ENCODE data around the gene LCN12.

DNA sequence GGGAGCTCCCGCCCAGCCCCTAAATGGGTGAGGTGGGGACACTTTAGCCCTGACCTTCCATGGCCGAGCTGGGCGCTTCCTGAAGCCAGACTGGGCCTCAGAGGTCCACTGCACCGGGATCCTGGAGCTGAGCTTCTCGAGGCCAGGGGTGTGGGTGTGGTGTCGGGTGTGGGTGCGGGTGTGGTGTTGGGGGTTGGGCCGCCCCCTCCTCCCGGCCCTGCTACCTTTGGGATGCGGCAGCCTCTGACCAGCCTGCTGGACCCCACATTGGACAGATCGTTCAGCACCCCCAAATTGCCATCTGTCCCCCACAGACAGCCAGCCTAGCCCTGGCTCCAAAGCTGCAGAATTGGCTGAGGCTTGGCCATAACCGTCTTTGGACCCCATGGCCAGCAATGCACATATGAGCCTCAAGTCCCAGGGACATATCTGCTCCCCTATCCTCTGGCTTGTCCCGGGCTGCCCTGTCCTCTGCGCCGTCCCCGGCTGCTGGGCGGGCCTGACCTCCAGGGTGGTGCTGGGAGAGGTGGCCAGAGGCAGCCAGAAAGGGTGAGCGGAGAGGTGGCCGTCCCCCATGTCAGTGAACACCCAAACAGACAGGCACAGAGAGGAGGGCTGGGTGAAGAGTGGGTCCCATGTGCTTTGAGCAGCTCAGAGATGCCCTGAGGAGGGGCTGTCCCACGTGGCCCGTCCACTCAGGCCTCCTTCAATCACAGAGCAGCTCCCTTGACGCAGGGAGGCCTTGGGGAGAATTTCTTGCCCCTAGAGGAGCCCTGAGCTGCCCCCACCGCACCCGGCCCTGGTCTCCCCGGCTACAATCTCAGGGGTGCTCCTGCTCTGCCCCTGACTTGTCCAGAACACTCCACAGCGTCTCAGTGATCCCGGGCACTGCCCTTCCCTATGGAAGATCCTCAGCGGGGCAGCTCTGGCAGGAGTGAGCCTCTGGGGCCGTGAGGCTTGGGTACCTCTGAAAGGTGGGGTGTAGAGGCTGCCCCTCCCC, 21.8 kb downstream of the LCN12 start:
- TF ChIP-seq ZNF274 (IDR thresholded peaks at IDR 0.05; ENCODE audit: low read depth, low read length) (no peak), SUZ12 (IDR thresholded peaks at IDR 0.05; ENCODE audit: extremely low read depth, insufficient read depth, insufficient read length) (no peak)
